Right renal pelvis (tissue), 4 donors: Measurements from ENCODE around the gene ALPG. TPM values are rescaled to one million over a fixed set of nuclear protein-coding genes. Genes with fewer than 3 reads are reported as not detected.
"Not testable (repeated sequence)": the region's sequence is repeated elsewhere in the genome, so short reads cannot be mapped to it uniquely, and the experiment has no call there.

Experiments
- DNase-seq, 4 donors: peaks; one replicate each; pipeline ENCODE4 v3.0.0-alpha.2; 2013; ENCODE audit warnings: low read depth in 4 of 4, low spot score in 3 of 4, missing footprints in 1 of 4
- polyA plus RNA-seq, 4 donors: library from polyadenylated mRNA; unstranded; fragments of 120-200 nt; gene quantifications; one replicate each; pipeline ENCODE4 v1.2.1, GENCODE V29; 2013; ENCODE audit not compliant: insufficient read length in 4 of 4

ALPG gene
- polyA plus RNA-seq, result under 1 TPM in 1 of 4 donors, not detected in 3; 0.04 TPM

- no peak for DNase-seq
Observed at GRCh38 chr2:232406556-232407310, at the start of gene ALPG. TSS of gene ALPG (plus strand) at chr2:232406844. CDS start at chr2:232406895, 51 bp downstream.

GRCh38 chr2:232361646-232362045 lies 45.0 kb upstream of the ALPG start:
- no peak for DNase-seq

GRCh38 chr2:232362174-232362900 lies 44.3 kb upstream of the ALPG start:
- DNase-seq, result no peak

GRCh38 chr2:232363064-232363783 lies 43.4 kb upstream of the ALPG start:
- not testable (repeated sequence) for DNase-seq

- DNase-seq, result no peak
Observed at GRCh38 chr2:232363784-232364615, 42.6 kb upstream of the ALPG start.

GRCh38 chr2:232364806-232365594 lies 41.6 kb upstream of the ALPG start:
- DNase-seq, result not testable (repeated sequence)

GRCh38 chr2:232365621-232366321 lies 40.9 kb upstream of the ALPG start:
- DNase-seq, result no peak

GRCh38 chr2:232366461-232366860 lies 40.2 kb upstream of the ALPG start:
- DNase-seq, result not testable (repeated sequence)

- DNase-seq, result no peak
Observed at GRCh38 chr2:232367016-232367415, 39.6 kb upstream of the ALPG start.

GRCh38 chr2:232367591-232368233 lies 38.9 kb upstream of the ALPG start:
- no peak for DNase-seq

- no peak for DNase-seq
Observed at GRCh38 chr2:232368311-232368731, 38.3 kb upstream of the ALPG start.

- no peak for DNase-seq
Observed at GRCh38 chr2:232369126-232369951, 37.3 kb upstream of the ALPG start.

GRCh38 chr2:232370007-232370406 lies 36.6 kb upstream of the ALPG start:
- not testable (repeated sequence) for DNase-seq

- DNase-seq, result no peak
Observed at GRCh38 chr2:232372231-232373208, 34.1 kb upstream of the ALPG start.

GRCh38 chr2:232374356-232374755 lies 32.3 kb upstream of the ALPG start:
- DNase-seq, result no peak

- DNase-seq, result no peak
Observed at GRCh38 chr2:232375164-232375563, 31.5 kb upstream of the ALPG start.
